AML-193 (cell line): ENCODE measurements around the gene RTF1.
"Not testable (repeated sequence)": the region's sequence is repeated elsewhere in the genome, so short reads cannot be mapped to it uniquely, and the experiment has no call there.

Experiments
- DNase-seq, 2 experiments: peaks; one replicate each; lab custom pipeline; 2025; lab: John Stamatoyannopoulos, UW

RTF1 gene

DNA sequence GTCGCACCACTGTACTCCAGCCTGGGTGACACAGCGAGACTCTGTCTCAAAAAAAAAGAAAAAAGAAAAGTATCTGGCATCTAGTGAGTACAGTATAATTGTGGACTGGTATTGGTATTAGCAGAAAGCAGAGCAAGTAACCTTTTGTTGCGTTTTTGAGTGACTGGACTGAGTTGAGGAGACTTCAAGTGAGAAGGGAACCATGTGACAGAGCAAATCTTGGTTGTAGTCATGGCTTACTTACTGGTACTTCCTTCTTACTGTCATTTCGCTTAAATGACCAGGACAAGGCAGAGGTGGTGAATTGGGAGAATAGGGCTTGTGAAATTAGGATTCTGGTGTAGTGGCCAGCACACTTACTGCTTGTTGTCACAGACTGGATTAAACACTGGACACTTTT, 20.6 kb downstream of the RTF1 start:
- DNase-seq = no peak

DNA sequence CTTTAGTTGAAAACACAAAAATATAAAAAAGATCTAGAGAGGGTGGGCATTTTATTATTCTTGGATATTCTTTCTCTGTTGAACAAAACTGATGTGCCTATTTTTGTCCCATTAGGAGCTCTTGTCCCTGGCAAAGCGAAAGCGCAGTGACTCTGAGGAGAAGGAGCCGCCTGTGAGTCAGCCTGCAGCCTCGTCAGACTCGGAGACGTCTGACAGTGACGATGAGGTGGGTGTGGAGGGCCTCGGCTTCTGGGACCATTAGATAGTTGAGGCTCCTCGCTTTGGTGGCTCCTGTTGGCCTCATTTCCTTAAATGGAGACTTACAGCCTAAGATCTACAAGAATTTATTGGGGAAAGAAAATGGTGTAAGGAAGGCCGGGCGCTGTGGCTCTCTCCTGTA, 21.3 kb downstream of the RTF1 start:
- DNase-seq = no peak

DNA sequence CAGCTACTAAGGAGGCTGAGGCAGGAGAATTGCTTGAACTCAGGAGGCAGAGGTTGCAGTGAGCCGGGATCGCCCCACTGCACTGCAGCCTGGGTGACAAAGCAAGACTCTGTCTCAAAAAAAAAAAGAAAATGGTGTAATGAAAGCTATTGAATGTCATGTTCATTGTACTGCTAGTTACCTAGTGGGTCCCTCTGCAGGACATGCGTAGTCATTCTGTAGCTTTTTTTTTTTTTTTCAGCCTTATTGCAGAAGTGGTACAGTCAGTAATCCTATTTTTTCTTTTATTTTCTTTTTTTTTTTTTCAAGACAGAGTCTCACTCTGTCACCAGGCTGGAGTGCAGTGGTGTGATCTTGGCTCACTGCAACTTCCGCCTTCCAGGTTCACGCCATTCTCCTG, 21.9 kb downstream of the RTF1 start:
- DNase-seq = not testable (repeated sequence)

DNA sequence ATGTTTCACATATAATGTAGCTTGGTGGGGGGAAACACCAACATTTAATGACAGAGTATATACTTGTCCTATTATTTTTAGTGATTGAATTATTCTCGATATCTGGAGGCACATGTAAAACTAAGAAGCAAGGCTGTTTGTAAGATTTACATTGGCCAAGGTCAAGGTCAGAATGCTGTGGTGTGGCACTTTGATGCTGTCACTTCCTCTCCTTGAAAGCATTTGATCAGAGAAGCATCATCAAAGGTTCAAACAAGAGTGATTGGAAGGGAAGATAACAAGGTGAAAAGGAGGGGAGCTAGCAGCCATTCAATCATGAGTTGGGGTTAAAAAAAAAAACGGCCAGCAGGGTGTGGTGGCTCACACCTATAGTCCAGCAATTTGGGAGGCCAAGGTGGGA, 26.4 kb downstream of the RTF1 start:
- DNase-seq = no peak

DNA sequence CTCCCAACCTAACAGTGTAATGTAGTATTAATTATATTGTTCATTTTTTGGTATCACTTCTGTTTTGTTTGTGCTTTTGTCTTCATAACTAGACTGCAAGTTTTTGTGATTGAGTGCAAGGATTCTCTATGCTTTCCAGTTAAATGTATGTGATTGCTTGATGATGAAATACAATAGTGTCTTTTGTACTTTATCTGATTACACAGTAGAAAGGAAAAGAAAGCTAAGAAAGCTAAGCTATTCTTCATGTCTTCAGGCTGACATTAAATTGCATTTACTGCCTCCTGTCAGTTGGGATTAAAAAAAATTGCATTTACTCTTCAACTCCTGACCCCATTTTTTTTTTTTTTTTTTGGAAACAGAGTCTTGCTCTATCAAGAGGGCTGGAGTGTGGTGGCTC, 28.5 kb downstream of the RTF1 start:
- DNase-seq = no peak

DNA sequence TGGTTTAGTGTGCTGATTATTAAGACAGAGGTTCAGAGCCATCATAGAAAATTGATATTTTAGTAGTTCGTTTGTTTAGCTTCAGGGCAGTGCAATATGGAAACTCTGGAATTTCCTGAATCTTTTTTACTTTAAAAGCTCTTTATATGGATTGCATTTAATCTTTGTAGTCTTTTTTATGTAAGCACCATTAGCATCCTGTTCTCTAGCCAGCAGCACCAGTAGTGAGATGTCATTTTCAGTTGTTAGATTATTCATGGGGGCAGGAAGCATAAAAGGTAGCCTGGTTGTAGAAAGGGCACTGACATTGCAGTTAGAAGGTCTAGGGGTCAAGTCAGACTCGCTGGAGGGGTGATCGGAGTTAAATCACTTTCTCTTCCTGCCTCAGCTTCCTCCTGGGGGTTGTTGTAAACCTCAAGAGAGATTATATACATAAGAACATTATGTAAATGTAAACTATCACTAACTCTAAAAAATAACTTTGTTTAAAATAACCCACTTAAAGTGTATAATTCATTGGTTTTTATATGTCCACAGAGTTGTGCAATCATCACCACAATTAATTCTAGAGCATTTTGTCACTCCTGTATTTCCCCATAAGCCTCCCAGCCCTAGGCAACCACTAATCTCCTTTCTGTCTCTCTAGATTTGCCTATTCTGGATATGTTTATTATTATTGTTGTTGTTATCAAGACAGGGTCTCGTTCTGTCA, 45.3 kb downstream of the RTF1 start:
- DNase-seq = peak; percentile 27 to 35

DNA sequence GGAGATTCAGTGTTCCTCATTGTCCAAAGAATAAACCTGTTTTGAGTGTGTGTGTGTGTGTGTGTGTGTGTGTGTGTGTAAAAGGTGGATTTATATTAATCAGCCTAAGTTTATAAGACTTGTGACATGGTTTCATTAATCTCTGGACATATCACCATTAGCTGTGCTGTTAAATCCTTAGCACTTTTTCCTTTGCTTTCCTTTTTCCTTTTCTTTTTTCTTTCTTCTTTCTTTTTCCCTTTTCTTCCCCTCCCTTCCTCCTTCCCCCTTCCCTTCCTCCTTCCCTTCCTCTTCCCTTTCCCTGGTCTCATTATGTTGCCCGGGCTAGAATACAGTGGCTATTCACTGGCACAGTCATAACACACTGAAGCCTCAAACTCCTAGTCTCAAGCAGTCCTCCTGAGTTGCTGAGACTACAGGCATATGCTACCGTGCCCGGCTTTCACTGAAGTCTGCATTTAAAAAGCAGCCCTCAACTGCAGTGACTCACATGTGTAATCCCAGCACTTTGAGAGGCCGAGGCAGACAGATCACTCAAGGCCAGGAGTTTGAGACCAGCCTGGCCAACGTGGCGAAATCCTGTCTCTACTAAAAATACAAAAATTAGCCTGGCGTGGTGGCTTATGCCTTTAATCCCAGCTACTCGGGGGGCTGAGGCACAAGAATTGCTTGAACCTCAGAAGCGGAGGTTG, 48.1 kb downstream of the RTF1 start:
- DNase-seq = no peak

DNA sequence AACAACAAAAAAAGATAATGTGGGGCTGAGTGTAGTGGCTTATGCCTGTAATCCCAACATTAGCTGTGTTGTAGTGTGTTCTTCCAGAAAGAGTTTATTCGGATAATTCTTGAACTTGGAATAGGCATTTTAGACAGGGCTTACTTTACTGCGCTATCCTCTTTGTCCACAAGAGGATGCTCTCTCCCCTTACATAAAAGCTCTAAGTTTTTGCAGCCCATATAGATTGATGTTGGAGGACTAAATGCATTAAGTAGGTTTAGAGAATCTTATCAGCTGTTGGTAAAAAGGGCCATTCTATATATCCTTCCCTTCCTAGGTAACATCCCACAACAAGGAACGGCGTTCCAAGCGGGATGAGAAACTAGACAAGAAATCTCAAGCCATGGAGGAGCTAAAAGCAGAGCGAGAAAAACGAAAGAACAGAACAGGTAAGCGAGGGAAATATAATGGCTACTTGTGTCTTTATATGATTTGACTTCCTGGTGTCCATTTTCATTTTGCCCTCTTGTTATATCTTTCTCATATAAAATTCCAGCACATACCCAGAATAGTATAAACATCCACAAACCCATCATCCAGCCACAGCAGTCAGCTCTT, 49.0 kb downstream of the RTF1 start:
- peak; percentile 49 to 65 for DNase-seq

DNA sequence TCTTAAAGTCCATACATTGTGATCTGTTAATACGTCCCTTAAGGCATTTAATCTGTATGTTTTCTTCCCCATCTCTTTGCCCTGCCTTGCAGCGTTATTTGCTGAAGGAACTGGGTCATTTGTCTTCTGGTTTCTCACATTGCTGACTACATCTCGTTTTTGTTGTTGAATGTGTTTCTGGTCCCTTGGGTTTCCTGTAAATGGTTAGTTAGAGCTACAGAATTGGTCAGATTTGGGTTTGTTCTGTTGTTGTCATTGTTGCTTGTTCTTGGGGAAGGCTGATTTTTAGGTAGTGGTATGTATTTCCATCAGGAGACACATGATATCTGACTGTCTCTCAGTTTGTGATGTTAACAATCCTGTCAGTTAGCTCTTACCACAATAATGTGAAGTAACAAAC, 49.8 kb downstream of the RTF1 start:
- no peak for DNase-seq

DNA sequence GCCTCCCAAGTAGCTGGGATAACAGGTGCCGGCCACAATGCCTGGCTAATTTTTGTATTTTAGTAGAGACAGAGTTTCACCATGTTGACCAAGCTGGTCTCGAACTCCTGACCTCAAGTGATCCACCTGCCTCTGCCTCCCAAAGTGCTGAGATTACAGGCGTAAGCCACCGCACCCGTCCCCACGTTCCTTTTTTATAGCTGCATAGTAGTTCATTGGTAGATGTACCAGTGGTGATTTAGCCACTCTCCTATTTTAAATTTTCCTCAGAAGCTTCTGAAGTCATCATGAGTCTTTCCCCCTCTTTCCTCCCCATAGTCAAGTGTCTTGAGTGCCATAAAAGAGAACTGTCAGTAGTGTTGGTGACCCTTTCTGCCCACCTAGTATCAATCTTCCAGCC, 52.7 kb downstream of the RTF1 start:
- not testable (repeated sequence) for DNase-seq

DNA sequence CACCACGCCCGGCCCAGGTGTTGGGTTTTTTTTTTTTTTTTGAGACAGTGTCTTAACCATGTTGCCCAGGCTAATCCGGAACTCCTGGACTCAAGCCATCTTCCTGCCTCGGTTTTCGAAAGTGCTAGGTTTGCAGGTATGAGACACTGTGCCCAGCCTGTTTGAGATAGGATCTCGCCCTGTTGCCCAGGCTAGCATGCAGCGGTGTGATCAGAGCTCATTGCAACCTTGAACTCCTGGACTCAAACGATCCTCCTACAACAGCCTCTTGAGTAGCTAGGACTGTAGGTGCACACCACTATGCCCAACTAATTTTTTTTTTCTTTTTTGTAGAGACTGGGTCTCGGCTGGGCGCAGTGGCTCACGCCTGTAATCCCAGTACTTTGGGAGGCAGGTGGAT, 56.5 kb downstream of the RTF1 start:
- no peak for DNase-seq

DNA sequence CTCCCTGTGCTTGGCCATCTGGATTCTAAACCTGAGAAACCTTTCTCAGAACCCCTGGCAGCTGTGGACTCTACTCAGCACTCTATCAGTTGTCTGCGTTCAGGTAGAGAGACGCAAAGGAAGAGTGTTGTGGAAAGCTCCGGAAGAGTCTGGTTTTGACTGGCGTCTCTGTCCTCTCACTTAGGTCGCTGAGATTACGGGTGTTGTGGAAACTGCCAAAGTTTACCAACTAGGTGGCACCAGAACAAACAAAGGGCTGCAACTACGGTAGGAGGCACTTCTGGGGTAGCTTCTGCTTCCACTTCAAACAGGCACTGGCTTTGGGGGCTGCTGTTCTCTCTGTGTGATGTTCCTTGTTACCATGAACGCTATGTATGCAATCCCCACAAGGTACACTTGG, 57.5 kb downstream of the RTF1 start:
- DNase-seq = no peak

DNA sequence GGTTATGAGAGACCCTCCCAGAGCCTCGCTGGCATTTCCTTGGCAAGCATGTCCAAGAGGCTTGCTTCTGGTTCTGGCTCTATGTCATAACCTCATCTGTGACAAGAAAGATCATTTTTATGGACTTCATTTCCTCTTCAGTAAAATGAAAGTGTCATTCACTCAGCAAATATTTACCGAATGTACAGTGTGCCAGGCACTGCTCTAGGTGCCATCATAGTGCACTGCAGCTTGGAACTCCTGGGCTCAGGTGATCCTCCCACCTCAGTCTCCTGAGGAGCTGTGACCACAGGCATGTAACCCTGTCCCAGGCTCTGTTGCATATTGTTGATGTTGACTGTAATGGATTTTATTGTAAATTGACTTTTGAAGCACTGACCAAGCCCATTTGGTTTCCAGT, 58.0 kb downstream of the RTF1 start:
- DNase-seq = no peak

DNA sequence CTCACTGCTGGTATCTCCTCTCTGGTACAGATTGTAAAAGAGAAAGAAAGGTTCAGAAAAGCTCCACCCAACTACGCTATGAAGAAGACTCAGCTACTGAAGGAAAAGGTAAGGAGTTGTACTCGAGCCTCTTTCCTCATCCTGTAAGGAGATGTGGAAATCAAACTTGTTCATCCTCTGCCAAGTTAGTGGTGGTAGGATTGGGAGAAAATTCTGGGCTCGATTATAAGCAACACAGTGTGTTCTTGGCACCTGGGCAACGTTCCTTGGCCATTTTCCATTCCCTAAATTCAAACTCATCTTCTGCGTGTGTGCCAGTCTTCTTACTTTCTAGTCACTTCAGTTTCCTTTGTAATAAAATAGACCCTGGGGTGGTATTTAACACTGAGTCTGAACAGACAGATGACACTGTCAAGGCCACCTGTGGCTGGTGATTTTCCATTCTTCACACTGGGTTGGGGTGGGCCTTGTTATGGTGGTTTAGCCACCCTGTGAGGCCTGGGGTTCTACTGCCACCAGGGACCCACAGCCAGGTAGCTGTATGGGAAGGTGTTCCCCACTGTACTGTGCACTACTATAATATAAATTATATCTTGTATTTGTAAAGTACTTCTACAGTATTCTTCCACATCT, 59.6 kb downstream of the RTF1 start:
- no peak for DNase-seq

DNA sequence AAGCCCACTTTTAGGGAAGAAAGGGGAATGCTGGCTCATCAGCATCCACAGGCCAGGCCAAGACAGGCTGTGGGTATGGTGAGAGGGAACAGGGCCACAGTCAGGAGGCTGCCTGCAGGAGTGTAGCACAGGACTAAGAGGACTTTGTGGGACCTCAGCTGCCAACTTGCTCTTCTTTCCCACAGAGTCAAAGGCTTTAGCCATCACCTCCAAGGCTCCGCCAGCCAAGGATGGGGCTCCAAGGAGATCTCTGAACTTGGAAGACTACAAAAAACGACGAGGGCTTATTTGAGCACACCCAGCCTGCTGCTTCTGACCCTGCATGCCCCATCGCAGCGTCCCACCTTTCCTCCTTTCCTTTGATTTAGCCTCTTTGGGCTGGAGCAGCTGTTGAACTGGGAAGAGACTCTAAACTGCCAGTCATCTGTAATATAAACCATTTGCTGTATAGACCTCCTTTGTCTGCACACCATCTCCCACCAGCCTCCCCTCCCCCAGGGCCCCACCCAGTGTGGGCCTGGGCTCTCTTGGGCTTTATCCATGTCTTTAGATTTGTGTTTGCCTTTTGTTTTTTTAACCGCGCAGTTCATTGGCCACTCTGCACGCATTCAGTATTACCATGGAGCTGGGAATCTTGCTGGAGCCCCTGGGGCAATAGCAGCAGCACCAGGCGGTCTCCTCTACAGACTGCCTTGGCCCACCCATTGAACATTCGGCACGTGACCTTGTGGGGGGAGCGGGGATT, 63.7 kb downstream of the RTF1 start:
- no peak for DNase-seq

DNA sequence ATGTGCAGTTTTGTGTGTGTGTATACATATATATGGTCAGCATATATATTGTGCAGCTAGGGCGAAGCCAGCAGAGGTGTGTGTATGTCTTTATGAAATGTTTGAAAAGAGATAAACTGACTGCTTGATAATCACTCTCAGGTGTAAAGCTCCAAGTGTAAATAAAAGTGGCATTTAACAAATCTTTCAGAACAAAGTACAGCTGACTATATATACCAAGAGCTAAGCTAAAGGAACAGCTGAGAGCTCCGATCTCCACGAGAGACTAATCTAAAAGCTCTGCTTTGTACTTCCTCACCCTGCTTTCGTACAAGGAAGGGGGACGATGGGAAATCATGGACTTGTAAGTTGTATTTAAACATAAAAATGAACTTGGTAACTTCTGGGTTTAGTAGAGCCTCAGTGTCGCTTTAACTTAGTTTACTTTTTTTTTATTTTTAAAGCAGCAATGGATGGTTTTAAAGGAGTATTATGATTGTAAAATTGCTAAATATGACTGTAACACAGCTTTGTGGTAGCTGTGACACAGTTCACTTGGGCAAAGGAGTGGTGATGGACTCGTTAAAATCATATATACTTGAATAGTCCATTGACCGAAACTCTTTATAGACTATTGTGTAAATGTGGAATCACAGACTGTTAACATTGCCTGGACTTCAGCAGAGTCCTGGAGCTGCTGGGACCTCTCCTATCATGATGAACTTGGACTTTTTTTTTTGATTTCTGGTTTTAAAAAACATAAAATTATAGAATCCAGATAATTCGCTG, 65.4 kb downstream of the RTF1 start:
- DNase-seq = no peak

DNA sequence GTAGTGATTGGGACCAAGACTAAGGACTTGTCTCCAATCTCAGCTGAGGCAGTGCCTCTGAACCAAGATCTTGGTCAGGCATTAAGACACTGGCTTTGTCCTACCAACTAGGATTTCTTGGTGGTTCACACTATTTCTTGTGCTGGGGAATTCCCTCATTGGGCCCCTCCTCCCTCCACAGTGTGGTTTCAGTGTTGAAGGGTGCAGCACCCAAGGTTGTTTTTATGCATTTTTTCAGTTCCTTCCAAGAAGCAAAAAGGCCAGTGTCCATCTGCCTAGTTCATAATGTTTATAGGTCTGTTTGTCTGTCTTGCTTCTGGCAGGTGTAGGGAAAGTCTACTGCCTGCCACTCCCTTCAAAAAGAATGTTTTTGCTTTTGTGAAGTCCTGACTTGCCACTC, 66.2 kb downstream of the RTF1 start:
- no peak for DNase-seq

DNA sequence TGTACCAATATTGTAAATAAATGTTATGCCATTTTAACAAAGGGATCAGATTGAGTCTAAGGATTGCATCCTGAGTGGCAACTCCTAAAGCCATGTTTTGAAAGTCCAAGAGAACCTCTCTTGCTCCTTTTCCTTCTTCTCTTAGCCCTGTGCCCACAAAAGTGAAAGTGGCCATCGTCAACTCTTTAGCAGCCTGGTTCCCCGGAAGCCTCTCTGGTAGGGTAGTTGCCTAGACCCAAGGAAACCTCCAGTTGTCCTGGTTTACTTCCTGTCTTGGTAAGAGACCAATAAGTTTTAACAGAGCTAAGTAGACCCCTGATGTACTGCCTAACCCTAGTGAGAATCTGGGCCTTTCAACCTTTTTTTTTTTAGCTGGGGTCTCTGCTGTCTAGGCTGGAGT, 66.6 kb downstream of the RTF1 start:
- DNase-seq = no peak

DNA sequence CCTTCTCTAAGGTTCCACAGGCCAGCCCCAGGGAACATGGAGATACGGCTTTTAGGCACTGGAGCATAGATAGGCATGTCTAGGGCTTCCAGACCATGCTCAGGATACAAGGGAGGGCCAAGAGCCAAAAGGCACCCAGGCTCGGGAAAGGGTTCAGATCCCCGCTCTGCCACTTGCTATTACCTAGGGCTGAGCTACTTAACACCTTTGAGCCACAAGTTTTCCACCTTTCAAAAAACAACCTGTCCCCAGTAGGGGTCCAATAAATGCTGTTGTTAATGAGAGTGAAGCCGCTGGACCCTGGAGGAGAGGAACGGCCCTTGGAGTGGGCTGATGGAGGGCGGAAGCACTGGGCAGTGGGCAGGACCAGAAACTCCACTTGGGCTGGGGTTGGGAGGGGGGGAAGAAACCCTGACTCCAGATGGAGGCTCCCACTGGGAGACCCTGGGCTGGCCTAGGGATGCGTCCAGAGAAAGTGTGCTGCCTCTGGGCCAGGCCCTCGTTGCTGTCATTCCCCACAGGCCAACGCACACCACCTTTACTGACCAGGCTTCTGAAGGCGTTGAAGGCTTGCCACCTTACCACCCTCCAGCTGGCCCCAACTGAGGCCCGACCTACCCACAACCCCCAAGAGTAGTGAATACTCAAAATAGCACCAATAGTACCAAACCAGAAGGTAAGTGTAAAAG, 68.2 kb downstream of the RTF1 start:
- no peak for DNase-seq

DNA sequence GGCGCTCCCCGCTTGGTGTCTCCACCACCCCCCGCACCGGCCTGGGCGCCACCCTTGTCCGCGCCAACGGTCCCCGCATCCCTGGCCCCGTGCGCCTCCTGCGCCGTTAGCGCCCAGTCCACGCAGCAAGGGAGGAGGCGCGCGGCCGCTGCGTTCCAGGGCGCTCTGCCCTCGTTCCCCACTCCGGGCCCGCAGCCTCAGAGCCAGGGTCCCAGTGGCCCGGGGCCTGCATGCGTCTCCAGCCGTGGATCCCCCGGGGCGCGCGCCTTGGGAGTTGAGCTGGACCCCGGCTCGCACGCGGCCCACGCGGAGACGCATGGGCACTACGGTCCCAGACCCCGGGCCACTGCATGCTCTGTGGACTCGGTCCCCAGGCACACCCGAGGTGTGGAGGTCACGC, 69.4 kb downstream of the RTF1 start:
- no peak for DNase-seq

DNA sequence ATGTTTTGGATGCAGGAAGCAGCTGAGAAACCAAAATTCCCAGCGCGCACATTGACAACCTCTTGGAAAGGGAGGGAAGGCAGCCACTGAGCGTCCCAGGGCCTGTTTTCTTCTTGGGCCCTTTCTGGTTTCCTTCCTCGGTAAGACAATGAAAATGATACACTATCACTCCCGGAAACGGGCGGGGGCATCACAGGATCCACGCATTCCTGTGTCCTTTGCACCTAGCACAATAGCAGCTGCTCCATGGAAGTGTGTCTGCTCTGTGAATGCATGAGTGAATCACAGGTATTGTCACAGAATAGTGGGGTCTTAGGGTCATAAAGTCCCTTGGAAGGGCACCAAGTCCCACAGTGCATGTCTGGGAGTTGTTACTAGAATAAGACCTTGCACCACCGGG, 70.5 kb downstream of the RTF1 start:
- DNase-seq = no peak
